ENCODE data around the gene PRKCB.

The PRKCB gene

GRCh38 chr16:23801378-23801777 is 34.4 kb upstream of the PRKCB start:
- DNase-seq (ENCODE audit: low read depth), result peak; percentile 77
- H3K4me3 ChIP-seq (ENCODE audit: low read depth, low read length), result no peak overlapping the region

GRCh38 chr16:23802776-23803175 is 33.0 kb upstream of the PRKCB start:
- DNase-seq (ENCODE audit: low read depth), result peak; percentile 45
- TF ChIP-seq CTCF (IDR thresholded peaks at IDR 0.05; ENCODE audit: low read depth, low read length), result no peak
- TF ChIP-seq POLR2A (IDR thresholded peaks at IDR 0.05; ENCODE audit: extremely low read depth, insufficient read length), result no peak
- no peak for TF ChIP-seq MAX (IDR thresholded peaks at IDR 0.05; ENCODE audit: low read depth, low read length)
- no peak for TF ChIP-seq MYC (IDR thresholded peaks at IDR 0.05; ENCODE audit: low read depth, low read length)
- no peak overlapping the region for H3K4me3 ChIP-seq (ENCODE audit: low read depth, low read length)

More at GRCh38 chr16:23801378-23801777, 34.4 kb upstream of the PRKCB start:
- TF ChIP-seq CTCF (IDR thresholded peaks at IDR 0.05; ENCODE audit: low read depth, low read length) (peak; percentile 73), MAX (IDR thresholded peaks at IDR 0.05; ENCODE audit: low read depth, low read length) (no peak), MYC (IDR thresholded peaks at IDR 0.05; ENCODE audit: low read depth, low read length) (no peak)

- no peak overlapping the region for H3K4me3 ChIP-seq (ENCODE audit: low read depth, low read length)
- TF ChIP-seq MYC (IDR thresholded peaks at IDR 0.05; ENCODE audit: low read depth, low read length) (no peak), CTCF (IDR thresholded peaks at IDR 0.05; ENCODE audit: low read depth, low read length) (peak; percentile 83), MAX (IDR thresholded peaks at IDR 0.05; ENCODE audit: low read depth, low read length) (no peak; the same call in 1 of the 2 replicates), POLR2A (IDR thresholded peaks at IDR 0.05; ENCODE audit: extremely low read depth, insufficient read length) (no peak)
- peak; percentile 84 for DNase-seq (ENCODE audit: low read depth)
Measured at GRCh38 chr16:23803591-23804123, 32.1 kb upstream of the PRKCB start.

- TF ChIP-seq MAX (IDR thresholded peaks at IDR 0.05; ENCODE audit: low read depth, low read length) (0 out of 2 replicates have a peak, but pooled peaks have one; percentile 11), POLR2A (IDR thresholded peaks at IDR 0.05; ENCODE audit: extremely low read depth, insufficient read length) (no peak), MYC (IDR thresholded peaks at IDR 0.05; ENCODE audit: low read depth, low read length) (no peak)
- peak; percentile 56 for DNase-seq (ENCODE audit: low read depth)
- H3K4me3 ChIP-seq (ENCODE audit: low read depth, low read length), result no peak overlapping the region
Measured at GRCh38 chr16:23807028-23807427, 28.8 kb upstream of the PRKCB start.

- TF ChIP-seq MAX (IDR thresholded peaks at IDR 0.05; ENCODE audit: low read depth, low read length) (no peak), MYC (IDR thresholded peaks at IDR 0.05; ENCODE audit: low read depth, low read length) (no peak), POLR2A (IDR thresholded peaks at IDR 0.05; ENCODE audit: extremely low read depth, insufficient read length) (no peak), CTCF (IDR thresholded peaks at IDR 0.05; ENCODE audit: low read depth, low read length) (no peak)
- no peak for DNase-seq (ENCODE audit: low read depth)
- no peak overlapping the region for H3K4me3 ChIP-seq (ENCODE audit: low read depth, low read length)
Measured at GRCh38 chr16:23821467-23821866, 14.3 kb upstream of the PRKCB start.

GRCh38 chr16:23821875-23822688 is 13.7 kb upstream of the PRKCB start:
- H3K4me3 ChIP-seq (ENCODE audit: low read depth, low read length), result no peak overlapping the region
- TF ChIP-seq MAX (IDR thresholded peaks at IDR 0.05; ENCODE audit: low read depth, low read length) (no peak), CTCF (IDR thresholded peaks at IDR 0.05; ENCODE audit: low read depth, low read length) (no peak), MYC (IDR thresholded peaks at IDR 0.05; ENCODE audit: low read depth, low read length) (no peak), POLR2A (IDR thresholded peaks at IDR 0.05; ENCODE audit: extremely low read depth, insufficient read length) (no peak)
- DNase-seq (ENCODE audit: low read depth), result no peak

Measured in NB4 (cell line).